Kidney epithelial cell (primary cell): Measurements from ENCODE around the gene PRPF6. TPM values are rescaled to one million over a fixed set of nuclear protein-coding genes. Genes with fewer than 3 reads are reported as not detected.

Source experiments
- DNase-seq: peaks from one replicate; pipeline ENCODE4 v3.0.0-alpha.2; 2010; ENCODE audit warnings: low read depth
- H3K27me3 ChIP-seq: 2 replicates; pipeline ENCODE4 v1.6.0; 2011; ENCODE audit warnings: low read length; ENCODE audit not compliant: control insufficient read depth, insufficient read depth
- H3K36me3 ChIP-seq: 2 replicates; pipeline ENCODE4 v1.5.1; 2011; ENCODE audit warnings: low read length; ENCODE audit not compliant: control insufficient read depth, insufficient read depth
- H3K4me3 ChIP-seq: 2 replicates; pipeline ENCODE4 v1.5.1; 2011; ENCODE audit warnings: low read depth, mild to moderate bottlenecking, control low read depth, low read length
- CTCF ChIP-seq: IDR thresholded peaks from 2 replicates; pipeline ENCODE4 v1.5.1; 2011; ENCODE audit warnings: mild to moderate bottlenecking, moderate library complexity, low read length, control low read depth, inconsistent platforms; ENCODE audit not compliant: insufficient read depth, poor library complexity, severe bottlenecking
- total RNA-seq: library from RNA; depleted of rRNA; stranded (reverse); fragments of >200 nt; gene quantifications from 2 replicates; pipeline ENCODE4 v1.2.3, GENCODE V29; 2015

The PRPF6 gene
- total RNA-seq, 1 donor from 2014 or later: 78.5 TPM

DNA sequence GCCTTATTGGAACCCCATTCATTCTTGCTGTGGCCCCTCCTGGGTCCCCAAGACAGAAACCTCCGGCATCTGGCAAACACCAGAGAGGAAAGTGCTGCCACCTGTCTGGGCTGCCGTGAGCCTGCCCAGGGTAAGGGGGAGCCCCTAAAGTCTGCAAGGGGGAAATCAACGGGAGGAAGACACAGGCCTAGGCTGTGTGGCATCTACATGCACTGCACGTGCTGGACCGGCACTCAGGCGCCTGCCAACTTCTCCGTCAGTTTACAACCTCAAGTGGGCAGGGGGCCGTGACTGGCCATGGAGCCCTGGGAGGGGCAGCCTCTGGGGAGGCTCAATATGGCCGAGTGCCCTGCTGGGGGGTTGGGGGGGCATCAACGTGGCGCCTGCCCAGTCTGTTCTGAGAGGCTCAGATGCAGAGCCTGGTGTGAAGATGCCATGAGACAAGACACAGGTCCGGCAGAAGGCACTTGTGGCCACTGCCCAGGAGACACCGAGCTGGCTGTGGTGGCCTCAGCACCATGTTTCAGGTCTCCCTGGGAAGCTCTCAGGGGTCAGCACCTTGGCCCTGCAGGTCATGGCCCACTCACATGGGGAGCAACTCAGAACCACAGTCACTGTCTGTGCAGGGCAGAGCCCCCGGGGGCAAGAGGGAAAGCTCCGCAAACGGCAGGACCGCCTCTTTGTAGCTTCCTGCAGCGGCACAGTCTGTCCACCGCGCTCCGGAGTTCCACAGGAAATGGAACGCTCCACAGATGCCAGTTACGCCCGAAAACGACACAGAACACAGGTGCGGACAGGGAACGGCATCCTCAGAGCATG, 33.1 kb upstream of the PRPF6 start:
- TF ChIP-seq CTCF: no peak
- DNase-seq: no peak
- Histone ChIP-seq H3K27me3 (no peaks in the 10 kb centered on the region), H3K4me3 (no peak overlapping the region), H3K36me3 (peaks cover 6% of the 10 kb centered on the region)

DNA sequence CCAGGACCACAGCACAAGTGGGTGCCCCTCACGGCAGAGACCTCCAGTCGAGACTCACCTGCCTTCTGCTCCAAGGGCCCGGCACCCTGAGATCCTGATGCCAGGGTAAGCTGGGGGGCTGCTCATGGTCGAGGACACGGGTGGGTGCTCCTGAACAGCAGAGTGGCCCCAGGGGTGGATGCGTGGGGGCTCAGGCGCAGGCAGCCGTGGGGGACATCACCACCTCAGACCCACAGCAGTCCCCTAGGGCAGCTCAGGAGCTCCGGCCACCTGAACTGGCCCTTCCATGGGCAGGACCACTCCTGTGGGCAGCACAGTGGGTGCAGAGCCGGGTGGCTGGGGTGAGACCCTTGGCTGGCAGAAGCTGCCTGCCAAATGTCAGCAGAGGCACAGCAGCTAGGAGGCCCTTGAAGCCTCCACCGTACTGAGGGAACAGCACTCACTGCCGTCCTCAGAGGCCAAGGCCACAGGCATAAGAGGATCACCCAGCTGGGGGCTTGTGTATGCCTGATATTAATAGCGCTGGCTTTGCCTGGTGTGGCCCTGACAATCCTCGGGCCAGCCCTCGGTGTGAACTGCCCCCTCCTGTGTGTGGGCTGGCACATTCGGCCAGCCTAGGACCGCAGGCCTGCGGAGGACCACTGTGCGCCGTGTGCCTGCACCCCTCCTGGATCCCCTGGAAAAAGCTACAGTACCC, 30.1 kb upstream of the PRPF6 start:
- no peaks in the 10 kb centered on the region for H3K27me3 ChIP-seq

DNA sequence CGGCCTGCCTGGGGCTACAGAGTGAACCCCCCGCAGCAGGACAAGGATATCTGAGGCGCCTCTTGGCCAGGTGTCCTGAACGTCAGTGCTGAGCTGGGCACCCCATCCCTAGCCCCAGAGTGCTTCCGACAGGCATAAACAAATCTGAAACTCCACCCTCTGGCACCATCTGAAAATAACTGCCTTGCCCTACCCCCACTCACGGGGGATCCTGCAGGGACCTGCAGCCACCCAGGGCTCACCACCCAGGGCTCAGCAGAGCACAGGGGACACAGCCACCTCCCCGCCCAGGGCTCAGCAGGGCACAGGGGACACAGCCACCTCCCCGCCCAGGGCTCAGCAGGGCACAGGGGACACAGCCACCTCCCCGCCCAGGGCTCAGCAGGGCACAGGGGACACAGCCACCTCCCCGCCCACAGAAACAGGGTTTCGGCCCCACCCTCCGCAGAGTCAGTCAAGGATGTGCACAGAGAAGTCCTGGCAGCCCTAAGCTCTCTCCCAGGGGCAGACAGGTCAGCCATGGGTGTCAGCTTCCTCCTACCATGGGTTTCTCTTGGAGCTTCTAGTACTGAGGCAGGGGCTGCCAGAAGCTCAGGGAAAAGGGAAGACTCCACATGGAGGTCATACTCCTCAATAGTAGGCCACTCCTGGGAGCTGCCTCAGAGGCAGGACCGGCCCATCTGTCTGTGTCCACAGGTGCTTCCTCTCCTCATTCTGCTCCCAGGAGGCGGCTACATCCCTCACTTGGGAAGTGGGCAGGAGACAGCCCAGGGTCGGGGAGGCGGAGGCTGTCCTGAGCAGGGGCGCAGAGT, 29.3 kb upstream of the PRPF6 start:
- no peak for TF ChIP-seq CTCF
- Histone ChIP-seq H3K4me3 (no peak overlapping the region), H3K27me3 (no peaks in the 10 kb centered on the region), H3K36me3 (no peaks in the 10 kb centered on the region)
- no peak for DNase-seq

More for the DNA sequence above, 30.1 kb upstream of the PRPF6 start:
- no peak for TF ChIP-seq CTCF
- no peak for DNase-seq
- Histone ChIP-seq H3K36me3 (no peaks in the 10 kb centered on the region), H3K4me3 (no peak overlapping the region)

DNA sequence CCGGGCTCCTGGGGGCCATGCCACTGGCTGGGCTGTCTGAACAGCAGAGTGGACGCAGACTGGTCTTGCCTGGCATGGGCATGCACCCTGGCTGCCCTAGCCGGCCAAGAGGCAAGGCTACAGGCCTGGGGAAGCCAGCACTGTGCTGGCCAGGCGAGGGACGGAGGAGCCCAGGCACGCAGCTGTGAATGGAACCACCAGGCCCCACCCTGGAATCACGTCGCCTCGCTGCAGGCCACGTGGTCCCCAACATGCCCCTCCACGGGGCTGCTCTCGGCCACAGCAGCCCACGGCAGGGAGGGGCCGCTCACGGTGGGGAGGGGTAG, 28.8 kb upstream of the PRPF6 start:
- H3K36me3 ChIP-seq: no peaks in the 10 kb centered on the region
- no peak for DNase-seq
- no peak for TF ChIP-seq CTCF
- no peak overlapping the region for H3K4me3 ChIP-seq
- no peaks in the 10 kb centered on the region for H3K27me3 ChIP-seq

- no peak overlapping the region for H3K4me3 ChIP-seq
- no peak for TF ChIP-seq CTCF
- DNase-seq: no peak
- no peaks in the 10 kb centered on the region for H3K36me3 ChIP-seq
- no peaks in the 10 kb centered on the region for H3K27me3 ChIP-seq
Measured at GRCh38 chr20:63952769-63953168, 28.2 kb upstream of the PRPF6 start.
